Measurements from ENCODE around the gene P4HB.

The P4HB gene

DNA sequence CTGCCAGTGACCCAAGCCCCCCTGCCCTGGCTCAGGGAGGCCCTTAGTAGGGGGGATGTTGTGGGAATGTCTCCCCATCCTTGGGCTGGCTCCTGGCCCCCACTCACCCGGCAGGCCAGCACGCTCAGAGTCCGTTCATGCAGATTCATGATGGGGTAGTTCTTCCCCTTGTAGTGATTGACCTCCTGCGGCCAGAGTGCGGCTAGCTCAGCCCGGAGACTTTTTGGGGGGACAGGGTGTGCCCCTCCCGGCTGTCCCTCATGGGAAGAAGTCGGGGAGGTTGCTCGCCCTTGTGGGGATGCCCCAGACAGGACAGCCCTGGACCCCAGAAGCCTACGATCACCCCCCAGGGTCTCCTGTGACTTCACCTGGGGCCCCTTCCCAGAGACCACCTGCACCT, 45.7 kb upstream of the P4HB start:
- Mint-ChIP-seq H3K27me3 (ENCODE audit: low read depth) (peaks cover 12% of the 10 kb centered on the region), H3K36me3 (ENCODE audit: low read depth) (peaks cover 4% of the 10 kb centered on the region), H3K4me3 (no peak overlapping the region), H3K4me1 (no peaks in the 10 kb centered on the region), H3K27ac (no peak overlapping the region), H3K9me3 (no peaks in the 10 kb centered on the region)
- no peak for TF ChIP-seq CTCF (IDR thresholded peaks at IDR 0.05; ENCODE audit: unreplicated experiment in 3 of 3)

GRCh38 chr17:81905424-81905875, 45.1 kb upstream of the P4HB start:
- peaks cover 8% of the 10 kb centered on the region for H3K36me3 Mint-ChIP-seq (ENCODE audit: low read depth)
- H3K27ac Mint-ChIP-seq = no peak overlapping the region
- no peaks in the 10 kb centered on the region for H3K4me1 Mint-ChIP-seq
- no peaks in the 10 kb centered on the region for H3K9me3 Mint-ChIP-seq
- H3K27me3 Mint-ChIP-seq (ENCODE audit: low read depth) = peaks cover 16% of the 10 kb centered on the region
- H3K4me3 Mint-ChIP-seq = no peak overlapping the region
- no peak for TF ChIP-seq CTCF (IDR thresholded peaks at IDR 0.05; ENCODE audit: unreplicated experiment in 3 of 3)

DNA sequence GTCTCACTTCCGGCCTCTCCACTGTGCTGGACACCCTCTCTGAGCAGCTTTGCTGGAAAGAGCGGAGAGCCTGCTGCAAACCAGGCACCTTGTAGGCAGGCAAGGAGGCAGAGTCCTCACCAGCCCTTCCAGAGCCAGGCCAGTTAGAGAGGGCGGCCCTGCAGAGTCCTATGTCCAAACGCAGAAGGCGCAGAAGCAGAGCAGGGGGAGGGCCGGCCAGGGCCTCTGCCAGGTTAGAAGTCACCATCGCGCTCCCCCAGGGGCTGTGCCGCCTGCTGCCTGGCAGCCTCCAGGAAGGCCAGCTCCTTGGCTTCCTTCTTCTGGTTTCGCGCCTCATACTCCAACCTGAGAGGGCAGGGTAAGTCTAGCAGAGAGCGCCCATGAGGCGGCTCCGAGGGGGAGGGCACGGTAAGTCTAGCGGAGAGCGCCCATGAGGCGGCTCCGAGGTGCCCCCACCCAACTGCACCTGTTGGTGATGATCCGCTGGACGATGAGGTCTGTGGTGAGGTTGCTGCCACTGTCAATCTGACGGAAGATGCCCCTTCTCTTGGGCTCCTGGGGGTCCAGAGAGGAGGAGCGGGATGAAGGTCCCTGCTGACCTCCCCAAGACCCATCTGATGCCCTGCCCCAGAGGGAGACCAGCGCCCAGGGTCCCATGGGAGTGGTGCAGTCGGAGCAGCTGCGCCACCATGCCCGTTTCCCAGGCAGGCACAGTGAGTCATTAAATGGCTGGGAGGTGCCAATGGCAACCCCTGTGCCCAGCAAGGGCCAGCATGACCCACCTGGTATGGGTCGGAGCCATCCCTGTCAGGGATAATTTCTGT, 44.5 kb upstream of the P4HB start:
- Mint-ChIP-seq H3K27me3 (ENCODE audit: low read depth) (peaks cover 16% of the 10 kb centered on the region), H3K36me3 (ENCODE audit: low read depth) (peaks cover 13% of the 10 kb centered on the region), H3K4me3 (no peak overlapping the region), H3K4me1 (no peaks in the 10 kb centered on the region), H3K9me3 (no peaks in the 10 kb centered on the region), H3K27ac (no peak overlapping the region)
- TF ChIP-seq CTCF (IDR thresholded peaks at IDR 0.05; ENCODE audit: unreplicated experiment in 3 of 3) = no peak

- Mint-ChIP-seq H3K4me3 (no peak overlapping the region), H3K4me1 (no peaks in the 10 kb centered on the region), H3K27me3 (ENCODE audit: low read depth) (peaks cover 16% of the 10 kb centered on the region), H3K27ac (no peak overlapping the region), H3K9me3 (no peaks in the 10 kb centered on the region), H3K36me3 (ENCODE audit: low read depth) (peaks cover 14% of the 10 kb centered on the region)
- no peak for TF ChIP-seq CTCF (IDR thresholded peaks at IDR 0.05; ENCODE audit: unreplicated experiment in 3 of 3)
Observed at GRCh38 chr17:81903896-81904599, 43.7 kb upstream of the P4HB start.

- peaks cover 16% of the 10 kb centered on the region for H3K27me3 Mint-ChIP-seq (ENCODE audit: low read depth)
- H3K4me3 Mint-ChIP-seq = peak overlapping the region in 1 of 3 experiments; percentile 60
- H3K27ac Mint-ChIP-seq = no peak overlapping the region
- no peaks in the 10 kb centered on the region for H3K9me3 Mint-ChIP-seq
- no peaks in the 10 kb centered on the region for H3K4me1 Mint-ChIP-seq
- peaks cover 14% of the 10 kb centered on the region for H3K36me3 Mint-ChIP-seq (ENCODE audit: low read depth)
- TF ChIP-seq CTCF (IDR thresholded peaks at IDR 0.05; ENCODE audit: unreplicated experiment in 3 of 3) = no peak
Observed at GRCh38 chr17:81903415-81903831, 43.1 kb upstream of the P4HB start.
